ENCODE measurements around the gene GALK2. TPM values are rescaled to one million over a fixed set of nuclear protein-coding genes. Genes with fewer than 3 reads are reported as not detected.

The GALK2 gene
- total RNA-seq, 1 experiment from 2014 or later = 13.7 TPM

DNA sequence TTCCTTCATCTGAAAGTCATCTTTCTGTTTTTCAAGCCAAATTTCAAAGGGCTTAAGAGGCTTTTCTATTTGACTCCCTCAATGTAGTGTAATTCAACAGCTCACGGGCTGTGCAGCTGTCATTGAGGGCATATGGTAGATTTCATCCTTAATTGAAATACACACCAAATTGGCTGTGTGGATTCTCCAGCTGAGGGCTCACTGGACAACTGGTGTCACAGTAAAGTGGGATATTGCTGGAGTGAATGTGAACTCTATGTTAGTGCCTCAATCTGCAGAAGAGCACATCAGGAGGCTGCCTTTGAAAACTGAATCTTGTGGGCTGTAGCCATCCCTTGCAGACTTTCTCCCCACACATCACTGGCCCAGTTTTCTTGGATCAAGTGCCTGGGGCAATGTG lies 120.1 kb downstream of the GALK2 start:
- Mint-ChIP-seq H3K4me1 (peaks cover 13 to 16% of the 10 kb centered on the region in 2 experiments), H3K9me3 (no peaks in the 10 kb centered on the region), H3K4me3 (no peak overlapping the region), H3K27me3 (ENCODE audit: low read depth) (no peaks in the 10 kb centered on the region), H3K27ac (no peak overlapping the region), H3K36me3 (ENCODE audit: insufficient read depth in 1 of 3, low read depth in 3 of 3) (peaks cover 0 to 8% (median 2%) of the 10 kb centered on the region in 3 experiments; a peak in 5 of 7 replicates)
- H3K23ac ChIP-seq (ENCODE audit: insufficient read length, low read depth, low read length) = no peak overlapping the region
- H3K79me2 ChIP-seq (ENCODE audit: insufficient read depth, low read length) = no peaks in the 10 kb centered on the region
- H2BK15ac ChIP-seq (ENCODE audit: low read depth, low read length) = no peak overlapping the region
- H3T11ph ChIP-seq (ENCODE audit: low read length) = no peak overlapping the region
- no peak overlapping the region for H2BK120ac ChIP-seq (ENCODE audit: low read depth, low read length, poor library complexity, severe bottlenecking)
- no peak overlapping the region for H3K4me2 ChIP-seq (ENCODE audit: insufficient read depth, insufficient read length, low read length)
- H4K5ac ChIP-seq (ENCODE audit: insufficient read length, low read depth, low read length) = no peak overlapping the region
- H3K9ac ChIP-seq (ENCODE audit: extremely low read depth, insufficient read length, low read length) = no peak overlapping the region
- TF ChIP-seq, protein P1, sequence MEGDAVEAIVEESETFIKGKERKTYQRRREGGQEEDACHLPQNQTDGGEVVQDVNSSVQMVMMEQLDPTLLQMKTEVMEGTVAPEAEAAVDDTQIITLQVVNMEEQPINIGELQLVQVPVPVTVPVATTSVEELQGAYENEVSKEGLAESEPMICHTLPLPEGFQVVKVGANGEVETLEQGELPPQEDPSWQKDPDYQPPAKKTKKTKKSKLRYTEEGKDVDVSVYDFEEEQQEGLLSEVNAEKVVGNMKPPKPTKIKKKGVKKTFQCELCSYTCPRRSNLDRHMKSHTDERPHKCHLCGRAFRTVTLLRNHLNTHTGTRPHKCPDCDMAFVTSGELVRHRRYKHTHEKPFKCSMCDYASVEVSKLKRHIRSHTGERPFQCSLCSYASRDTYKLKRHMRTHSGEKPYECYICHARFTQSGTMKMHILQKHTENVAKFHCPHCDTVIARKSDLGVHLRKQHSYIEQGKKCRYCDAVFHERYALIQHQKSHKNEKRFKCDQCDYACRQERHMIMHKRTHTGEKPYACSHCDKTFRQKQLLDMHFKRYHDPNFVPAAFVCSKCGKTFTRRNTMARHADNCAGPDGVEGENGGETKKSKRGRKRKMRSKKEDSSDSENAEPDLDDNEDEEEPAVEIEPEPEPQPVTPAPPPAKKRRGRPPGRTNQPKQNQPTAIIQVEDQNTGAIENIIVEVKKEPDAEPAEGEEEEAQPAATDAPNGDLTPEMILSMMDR (conservative IDR thresholded peaks at IDR 0.05) = no peak
- no peaks in the 10 kb centered on the region for H4K20me1 ChIP-seq (ENCODE audit: control insufficient read depth, insufficient read depth, insufficient read length)
- peaks cover 3% of the 10 kb centered on the region; the same call in 1 of the 2 replicates for H3K4me1 ChIP-seq (ENCODE audit: insufficient read depth, low read length)
- no peak overlapping the region for H4K8ac ChIP-seq (replicated peaks; ENCODE audit: insufficient read length, low read depth, low read length)
- H3K27ac ChIP-seq (ENCODE audit: insufficient read length, low read depth, low read length) = no peak overlapping the region
- H3K23me2 ChIP-seq (ENCODE audit: insufficient read length, low read depth, low read length, poor library complexity, severe bottlenecking) = no peaks in the 10 kb centered on the region
- no peak overlapping the region for H2AFZ ChIP-seq (ENCODE audit: low read length)
- no peak overlapping the region for H3K4ac ChIP-seq (ENCODE audit: low read depth, low read length)
- no peak overlapping the region for H2BK20ac ChIP-seq (ENCODE audit: low read depth, low read length, poor library complexity, severe bottlenecking)
- H3K27me3 ChIP-seq (ENCODE audit: insufficient read depth, low read length) = no peaks in the 10 kb centered on the region
- DNase-seq = no peak
- no CpG with 5 or more reads among the region's 1 CpG for WGBS (ENCODE audit: extremely low coverage, insufficient read length, low lambda C conversion rate)
- H2BK12ac ChIP-seq (ENCODE audit: insufficient read length, low read depth, low read length) = no peak overlapping the region
- H3K56ac ChIP-seq (ENCODE audit: insufficient read length, low read depth, low read length) = no peak overlapping the region
- no peak overlapping the region for H4K91ac ChIP-seq (ENCODE audit: insufficient read length, low read depth, low read length)
- no peaks in the 10 kb centered on the region for H3K9me3 ChIP-seq (ENCODE audit: control insufficient read depth, low read depth, low read length)
- H3K18ac ChIP-seq (ENCODE audit: insufficient read length, low read depth, low read length) = no peak overlapping the region
- H3K14ac ChIP-seq (ENCODE audit: insufficient read depth, low read length) = no peak overlapping the region
- H2AK5ac ChIP-seq (ENCODE audit: insufficient read length, low read length) = no peak overlapping the region
- H3K79me1 ChIP-seq (ENCODE audit: insufficient read depth, low read depth, low read length, poor library complexity, severe bottlenecking) = no peaks in the 10 kb centered on the region
- H2BK5ac ChIP-seq (ENCODE audit: insufficient read length, low read length) = no peak overlapping the region
